CD14-positive monocyte (primary cell): ENCODE results near the gene PDE4D. TPM values are rescaled to one million over a fixed set of nuclear protein-coding genes. Genes with fewer than 3 reads are reported as not detected.

Source experiments
- DNase-seq, 3 donors: peaks; one replicate each; pipeline ENCODE4 v3.0.0-alpha.2; 2011 to 2022
- H2AFZ ChIP-seq: 2 replicates; pipeline ENCODE4 v1.6.0; 2012; ENCODE audit warnings: mild to moderate bottlenecking, low read depth, low read length, inconsistent platforms; ENCODE audit not compliant: insufficient read depth, poor library complexity, severe bottlenecking
- H3K27ac ChIP-seq, 2 donors: 1 replicate in 1 of 2; 2 replicates in 1 of 2; pipeline ENCODE4 v1.5.1; 2012 to 2013; ENCODE audit warnings: low read length in 2 of 2, control low read depth in 1 of 2, inconsistent platforms in 1 of 2, low read depth in 1 of 2, mild to moderate bottlenecking in 1 of 2
- H3K27me3 ChIP-seq, 2 donors: one replicate each; pipeline versions ENCODE4 v1.6.0 to v1.6.1; 2011 to 2013; ENCODE audit warnings: low read length in 2 of 2; ENCODE audit not compliant: control insufficient read depth in 2 of 2, insufficient read depth in 2 of 2
- H3K36me3 ChIP-seq, 2 donors: replicated peaks in 1 of 2; 1 replicate in 1 of 2; 2 replicates in 1 of 2; pipeline versions ENCODE4 v1.5.1 to v1.6.1; 2012 to 2013; ENCODE audit warnings: low read length in 2 of 2, control low read depth in 1 of 2, inconsistent platforms in 1 of 2, mild to moderate bottlenecking in 1 of 2; ENCODE audit not compliant: insufficient read depth in 2 of 2, control insufficient read depth in 1 of 2
- H3K4me1 ChIP-seq, 2 donors: 1 replicate in 1 of 2; 2 replicates in 1 of 2; pipeline versions ENCODE4 v1.5.1 to v1.6.1; 2012 to 2013; ENCODE audit warnings: low read length in 2 of 2, control low read depth in 1 of 2, inconsistent platforms in 1 of 2, mild to moderate bottlenecking in 1 of 2, moderate library complexity in 1 of 2; ENCODE audit not compliant: insufficient read depth in 2 of 2, control insufficient read depth in 1 of 2
- H3K4me2 ChIP-seq: replicated peaks from 2 replicates; pipeline ENCODE3; 2012; ENCODE audit warnings: low read length, moderate library complexity, mild to moderate bottlenecking; ENCODE audit not compliant: poor library complexity, severe bottlenecking; ENCODE audit errors: extremely low read depth
- H3K4me3 ChIP-seq, 3 experiments: fragments of 200-600 bp in 1 of 3; sonication (generic) in 1 of 3; replicated peaks in 1 of 3; 1 replicate in 2 of 3; 2 replicates in 1 of 3; pipeline ENCODE4 v1.5.1; 2011 to 2013; ENCODE audit warnings: low read length in 3 of 3, mild to moderate bottlenecking in 3 of 3, control low read depth in 2 of 3, low read depth in 2 of 3, inconsistent platforms in 1 of 3, moderate library complexity in 1 of 3
- H3K79me2 ChIP-seq: 2 replicates; pipeline ENCODE4 v1.6.0; 2012; ENCODE audit warnings: mild to moderate bottlenecking, control low read depth, inconsistent platforms, low read length, moderate library complexity; ENCODE audit not compliant: insufficient read depth
- H3K9ac ChIP-seq: 2 replicates; pipeline ENCODE4 v1.6.0; 2017; ENCODE audit warnings: low read length, mild to moderate bottlenecking; ENCODE audit not compliant: insufficient read depth, poor library complexity, severe bottlenecking
- H3K9me3 ChIP-seq, 2 donors: replicated peaks in 1 of 2; 1 replicate in 1 of 2; 2 replicates in 1 of 2; pipeline versions ENCODE4 v1.5.1 to v1.6.1; 2012 to 2013; ENCODE audit warnings: low read length in 2 of 2, control low read depth in 1 of 2; ENCODE audit not compliant: control insufficient read depth in 1 of 2, insufficient read depth in 1 of 2
- H4K20me1 ChIP-seq: 2 replicates; pipeline ENCODE4 v1.6.0; 2012; ENCODE audit warnings: mild to moderate bottlenecking, low read length, control low read depth, moderate library complexity; ENCODE audit not compliant: insufficient read depth
- H3K27ac Mint-ChIP-seq, 7 donors: one replicate each; pipeline ENCODE4 v1.8.0; 2020; ENCODE audit warnings: mild to moderate bottlenecking in 7 of 7, mixed read lengths in 7 of 7, moderate library complexity in 6 of 7, inconsistent platforms in 2 of 7
- H3K27me3 Mint-ChIP-seq, 3 donors: one replicate each; pipeline ENCODE4 v1.8.0; 2021 to 2022; ENCODE audit warnings: low read depth in 3 of 3, mild to moderate bottlenecking in 3 of 3, mixed read lengths in 3 of 3, moderate library complexity in 3 of 3, inconsistent platforms in 1 of 3
- H3K36me3 Mint-ChIP-seq, 2 donors: one replicate each; pipeline ENCODE4 v1.8.0; 2020; ENCODE audit warnings: mixed read lengths in 2 of 2, inconsistent platforms in 1 of 2, mild to moderate bottlenecking in 1 of 2
- H3K4me1 Mint-ChIP-seq: one replicate; pipeline ENCODE4 v1.8.0; 2020; ENCODE audit warnings: mild to moderate bottlenecking, mixed read lengths
- H3K4me3 Mint-ChIP-seq, 2 donors: one replicate each; pipeline ENCODE4 v1.8.0; 2020; ENCODE audit warnings: mild to moderate bottlenecking in 2 of 2, mixed read lengths in 2 of 2, moderate library complexity in 1 of 2
- H3K9me3 Mint-ChIP-seq, 7 donors: one replicate each; pipeline ENCODE4 v1.8.0; 2020 to 2022; ENCODE audit warnings: mixed read lengths in 7 of 7, mild to moderate bottlenecking in 6 of 7, moderate library complexity in 6 of 7, inconsistent platforms in 2 of 7
- WGBS: methylation state at CpG from one replicate; pipeline ENCODE4 v1.1.5; 2013; ENCODE audit warnings: missing lambda C conversion rate; ENCODE audit not compliant: insufficient coverage; 5-methylcytosine and 5-hydroxymethylcytosine counted together
- intact Hi-C, 2 donors: fragments of 100-400 bp; cut with micrococcal nuclease; formaldehyde crosslinking; loops; one replicate each; pipeline versions ENCODE4 v1.15.0 to v1.15.1; 2023
- polyA plus RNA-seq, 3 donors: library from polyadenylated mRNA; depleted of rRNA in 1 of 3; unstranded in 2 of 3; stranded (reverse) in 1 of 3; fragments of 300-500 nt in 2 of 3; fragments of >200 nt in 1 of 3; fragmentation: Illumina TruSeq in 2 of 3; gene quantifications; 1 replicate in 2 of 3; 2 replicates in 1 of 3; pipeline ENCODE4 v1.2.3, GENCODE V29; 2012 to 2021
- TF ChIP-seq, protein P1 (sequence below): fragments of 200-600 bp; IDR thresholded peaks from one replicate; pipeline ENCODE4 v1.8.0; 2022; ENCODE audit warnings: antibody characterized with exemption, mild to moderate bottlenecking

The PDE4D gene
- polyA plus RNA-seq, 3 donors = 1.9 to 3.4 (median 2.8) TPM

- H3K27me3 Mint-ChIP-seq = no peaks in the 10 kb centered on the region
- intact Hi-C loops = no loop called here
- no peak overlapping the region for H3K4me3 Mint-ChIP-seq
- Histone ChIP-seq H3K9me3 (peaks cover 13 to 17% of the 10 kb centered on the region in 2 donors), H2AFZ (no peak overlapping the region), H3K4me1 (peaks cover 0 to 4% of the 10 kb centered on the region in 2 donors), H3K9ac (no peak overlapping the region), H3K4me3 (no peak overlapping the region), H3K79me2 (no peaks in the 10 kb centered on the region), H4K20me1 (no peaks in the 10 kb centered on the region), H3K27ac (no peak overlapping the region), H3K27me3 (no peaks in the 10 kb centered on the region), H3K4me2 (no peak overlapping the region), H3K36me3 (no peaks in the 10 kb centered on the region)
- no peak for DNase-seq
- TF ChIP-seq, protein P1, sequence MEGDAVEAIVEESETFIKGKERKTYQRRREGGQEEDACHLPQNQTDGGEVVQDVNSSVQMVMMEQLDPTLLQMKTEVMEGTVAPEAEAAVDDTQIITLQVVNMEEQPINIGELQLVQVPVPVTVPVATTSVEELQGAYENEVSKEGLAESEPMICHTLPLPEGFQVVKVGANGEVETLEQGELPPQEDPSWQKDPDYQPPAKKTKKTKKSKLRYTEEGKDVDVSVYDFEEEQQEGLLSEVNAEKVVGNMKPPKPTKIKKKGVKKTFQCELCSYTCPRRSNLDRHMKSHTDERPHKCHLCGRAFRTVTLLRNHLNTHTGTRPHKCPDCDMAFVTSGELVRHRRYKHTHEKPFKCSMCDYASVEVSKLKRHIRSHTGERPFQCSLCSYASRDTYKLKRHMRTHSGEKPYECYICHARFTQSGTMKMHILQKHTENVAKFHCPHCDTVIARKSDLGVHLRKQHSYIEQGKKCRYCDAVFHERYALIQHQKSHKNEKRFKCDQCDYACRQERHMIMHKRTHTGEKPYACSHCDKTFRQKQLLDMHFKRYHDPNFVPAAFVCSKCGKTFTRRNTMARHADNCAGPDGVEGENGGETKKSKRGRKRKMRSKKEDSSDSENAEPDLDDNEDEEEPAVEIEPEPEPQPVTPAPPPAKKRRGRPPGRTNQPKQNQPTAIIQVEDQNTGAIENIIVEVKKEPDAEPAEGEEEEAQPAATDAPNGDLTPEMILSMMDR = no peak
- H3K4me1 Mint-ChIP-seq = no peaks in the 10 kb centered on the region
- no peak overlapping the region for H3K27ac Mint-ChIP-seq
- peaks cover 9 to 19% (median 16%) of the 10 kb centered on the region in 7 donors for H3K9me3 Mint-ChIP-seq
- no CpG with 5 or more reads among the region's 3 CpGs for WGBS
- H3K36me3 Mint-ChIP-seq = peaks cover 6 to 8% of the 10 kb centered on the region in 2 donors
Observed at GRCh38 chr5:59522201-59522831, 371.2 kb downstream of the PDE4D start.

DNA sequence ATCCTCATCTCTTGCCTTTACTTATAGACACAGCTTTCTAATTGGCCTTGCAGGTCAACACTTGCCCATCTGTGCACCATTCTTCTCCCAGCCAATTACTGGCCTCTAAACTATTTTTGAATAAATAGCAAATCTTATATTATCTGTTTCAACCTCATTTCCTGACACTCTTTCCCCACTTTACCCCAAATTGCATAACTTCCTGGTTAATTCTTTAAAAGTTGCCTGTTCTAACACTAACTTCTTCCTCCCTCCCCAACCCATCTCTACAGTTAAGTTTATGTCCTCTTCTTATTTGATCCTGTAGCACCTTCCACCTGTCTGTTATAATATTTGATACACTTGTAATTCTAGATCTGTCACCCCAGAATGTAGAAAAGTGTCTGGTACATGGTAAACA lies 372.1 kb downstream of the PDE4D start:
- H3K4me3 ChIP-seq = no peak overlapping the region
- Mint-ChIP-seq H3K36me3 (peaks cover 6 to 8% of the 10 kb centered on the region in 2 donors), H3K4me1 (no peaks in the 10 kb centered on the region), H3K27me3 (no peaks in the 10 kb centered on the region), H3K4me3 (no peak overlapping the region), H3K27ac (no peak overlapping the region), H3K9me3 (peaks cover 9 to 19% (median 16%) of the 10 kb centered on the region in 7 donors)
- DNase-seq = no peak
- H3K9ac ChIP-seq = no peak overlapping the region
- TF ChIP-seq, protein P1 = no peak
- no peak overlapping the region for H3K27ac ChIP-seq
- H3K4me1 ChIP-seq = peaks cover 0 to 4% of the 10 kb centered on the region in 2 donors
- H4K20me1 ChIP-seq = no peaks in the 10 kb centered on the region
- H3K79me2 ChIP-seq = no peaks in the 10 kb centered on the region
- H3K9me3 ChIP-seq = peaks cover 13 to 17% of the 10 kb centered on the region in 2 donors
- H3K4me2 ChIP-seq = no peak overlapping the region
- no peak overlapping the region for H2AFZ ChIP-seq
- no peaks in the 10 kb centered on the region for H3K27me3 ChIP-seq
- H3K36me3 ChIP-seq = no peaks in the 10 kb centered on the region
- intact Hi-C loops = no loop called here
